GM12878 (cell line): ENCODE data around the gene MAP4K2.

Experiments used
- DPF2 ChIP-seq: fragments of 450-650 bp; IDR thresholded peaks from 2 replicates; pipeline ENCODE4 v1.6.1; 2017; ENCODE audit warnings: mild to moderate bottlenecking
- EGR1 ChIP-seq, 2 experiments: IDR thresholded peaks; 1 replicate in 1 of 2; 2 replicates in 1 of 2; pipeline ENCODE4 v1.6.1; 2011 to 2012; ENCODE audit warnings: low read depth in 2 of 2, low read length in 2 of 2, borderline replicate concordance in 1 of 2, mild to moderate bottlenecking in 1 of 2, moderate library complexity in 1 of 2
- POLR2A ChIP-seq: IDR thresholded peaks from 2 replicates; pipeline ENCODE4 v1.6.1; 2011; ENCODE audit warnings: low read depth, mild to moderate bottlenecking, low read length
- RB1 ChIP-seq: fragments of 450-650 bp; formaldehyde crosslinking; IDR thresholded peaks from 2 replicates; pipeline ENCODE4 v1.6.1; 2017; ENCODE audit warnings: mild to moderate bottlenecking, borderline replicate concordance
- SRF ChIP-seq, 2 experiments: IDR thresholded peaks; 2 replicates each; pipeline ENCODE4 v1.6.1; 2011; ENCODE audit warnings: low read depth in 2 of 2, low read length in 2 of 2, mild to moderate bottlenecking in 1 of 2, moderate library complexity in 1 of 2
- ZBED1 ChIP-seq: IDR thresholded peaks from 2 replicates; pipeline ENCODE4 v1.6.1; 2016; ENCODE audit warnings: borderline replicate concordance
- TF ChIP-seq, protein P1 (sequence below): fragments of 450-650 bp; IDR thresholded peaks from 2 replicates; pipeline ENCODE4 v1.6.1; 2017; ENCODE audit warnings: mild to moderate bottlenecking
- TF ChIP-seq, protein P2 (sequence below), 3 experiments: IDR thresholded peaks in 2 of 3; conservative IDR thresholded peaks in 1 of 3; 2 replicates each; pipeline ENCODE4 v1.5.1; 2011; ENCODE audit warnings: low read depth in 3 of 3, low read length in 3 of 3, mild to moderate bottlenecking in 3 of 3, control low read depth in 2 of 3, moderate library complexity in 2 of 3, inconsistent platforms in 1 of 3, mixed read lengths in 1 of 3; ENCODE audit not compliant: control insufficient read depth in 2 of 3, insufficient read depth in 1 of 3; ENCODE audit errors: extremely low read depth in 1 of 3
- TF ChIP-seq, protein P3 (sequence below): fragments of 450-650 bp; conservative IDR thresholded peaks from 2 replicates; pipeline ENCODE4 v1.6.1; 2017; ENCODE audit warnings: mild to moderate bottlenecking, moderate library complexity

GRCh38 chr11:64784813-64785581 is 18.0 kb downstream of the MAP4K2 start:
- TF ChIP-seq, protein P1, sequence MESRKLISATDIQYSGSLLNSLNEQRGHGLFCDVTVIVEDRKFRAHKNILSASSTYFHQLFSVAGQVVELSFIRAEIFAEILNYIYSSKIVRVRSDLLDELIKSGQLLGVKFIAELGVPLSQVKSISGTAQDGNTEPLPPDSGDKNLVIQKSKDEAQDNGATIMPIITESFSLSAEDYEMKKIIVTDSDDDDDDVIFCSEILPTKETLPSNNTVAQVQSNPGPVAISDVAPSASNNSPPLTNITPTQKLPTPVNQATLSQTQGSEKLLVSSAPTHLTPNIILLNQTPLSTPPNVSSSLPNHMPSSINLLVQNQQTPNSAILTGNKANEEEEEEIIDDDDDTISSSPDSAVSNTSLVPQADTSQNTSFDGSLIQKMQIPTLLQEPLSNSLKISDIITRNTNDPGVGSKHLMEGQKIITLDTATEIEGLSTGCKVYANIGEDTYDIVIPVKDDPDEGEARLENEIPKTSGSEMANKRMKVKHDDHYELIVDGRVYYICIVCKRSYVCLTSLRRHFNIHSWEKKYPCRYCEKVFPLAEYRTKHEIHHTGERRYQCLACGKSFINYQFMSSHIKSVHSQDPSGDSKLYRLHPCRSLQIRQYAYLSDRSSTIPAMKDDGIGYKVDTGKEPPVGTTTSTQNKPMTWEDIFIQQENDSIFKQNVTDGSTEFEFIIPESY, result no peak
- TF ChIP-seq, protein P2, sequence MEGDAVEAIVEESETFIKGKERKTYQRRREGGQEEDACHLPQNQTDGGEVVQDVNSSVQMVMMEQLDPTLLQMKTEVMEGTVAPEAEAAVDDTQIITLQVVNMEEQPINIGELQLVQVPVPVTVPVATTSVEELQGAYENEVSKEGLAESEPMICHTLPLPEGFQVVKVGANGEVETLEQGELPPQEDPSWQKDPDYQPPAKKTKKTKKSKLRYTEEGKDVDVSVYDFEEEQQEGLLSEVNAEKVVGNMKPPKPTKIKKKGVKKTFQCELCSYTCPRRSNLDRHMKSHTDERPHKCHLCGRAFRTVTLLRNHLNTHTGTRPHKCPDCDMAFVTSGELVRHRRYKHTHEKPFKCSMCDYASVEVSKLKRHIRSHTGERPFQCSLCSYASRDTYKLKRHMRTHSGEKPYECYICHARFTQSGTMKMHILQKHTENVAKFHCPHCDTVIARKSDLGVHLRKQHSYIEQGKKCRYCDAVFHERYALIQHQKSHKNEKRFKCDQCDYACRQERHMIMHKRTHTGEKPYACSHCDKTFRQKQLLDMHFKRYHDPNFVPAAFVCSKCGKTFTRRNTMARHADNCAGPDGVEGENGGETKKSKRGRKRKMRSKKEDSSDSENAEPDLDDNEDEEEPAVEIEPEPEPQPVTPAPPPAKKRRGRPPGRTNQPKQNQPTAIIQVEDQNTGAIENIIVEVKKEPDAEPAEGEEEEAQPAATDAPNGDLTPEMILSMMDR (IDR thresholded peaks at IDR 0.05 in 2 of 3, conservative IDR thresholded peaks at IDR 0.05 in 1 of 3; ENCODE audit: control insufficient read depth in 2 of 3, extremely low read depth in 1 of 3, insufficient read depth in 1 of 3, low read depth in 3 of 3, low read length in 3 of 3), result no peak
- no peak for TF ChIP-seq DPF2
- TF ChIP-seq, protein P3, sequence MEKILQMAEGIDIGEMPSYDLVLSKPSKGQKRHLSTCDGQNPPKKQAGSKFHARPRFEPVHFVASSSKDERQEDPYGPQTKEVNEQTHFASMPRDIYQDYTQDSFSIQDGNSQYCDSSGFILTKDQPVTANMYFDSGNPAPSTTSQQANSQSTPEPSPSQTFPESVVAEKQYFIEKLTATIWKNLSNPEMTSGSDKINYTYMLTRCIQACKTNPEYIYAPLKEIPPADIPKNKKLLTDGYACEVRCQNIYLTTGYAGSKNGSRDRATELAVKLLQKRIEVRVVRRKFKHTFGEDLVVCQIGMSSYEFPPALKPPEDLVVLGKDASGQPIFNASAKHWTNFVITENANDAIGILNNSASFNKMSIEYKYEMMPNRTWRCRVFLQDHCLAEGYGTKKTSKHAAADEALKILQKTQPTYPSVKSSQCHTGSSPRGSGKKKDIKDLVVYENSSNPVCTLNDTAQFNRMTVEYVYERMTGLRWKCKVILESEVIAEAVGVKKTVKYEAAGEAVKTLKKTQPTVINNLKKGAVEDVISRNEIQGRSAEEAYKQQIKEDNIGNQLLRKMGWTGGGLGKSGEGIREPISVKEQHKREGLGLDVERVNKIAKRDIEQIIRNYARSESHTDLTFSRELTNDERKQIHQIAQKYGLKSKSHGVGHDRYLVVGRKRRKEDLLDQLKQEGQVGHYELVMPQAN, result no peak
- no peak for TF ChIP-seq SRF (IDR thresholded peaks at IDR 0.05; ENCODE audit: low read depth in 2 of 2, low read length in 2 of 2)
- TF ChIP-seq RB1, result no peak
- TF ChIP-seq POLR2A, result no peak
- TF ChIP-seq ZBED1, result no peak
- TF ChIP-seq EGR1 (IDR thresholded peaks at IDR 0.05; ENCODE audit: borderline replicate concordance in 1 of 2, low read depth in 2 of 2, low read length in 2 of 2), result no peak
